SK-MEL-5 (cell line): ENCODE data around the gene SRA1. TPM values are rescaled to one million over a fixed set of nuclear protein-coding genes. Genes with fewer than 3 reads are reported as not detected.

Experiments
- DNase-seq: peaks from one replicate; pipeline ENCODE4 v3.0.0-alpha.2; 2016; ENCODE audit warnings: low read depth, low spot score
- in situ Hi-C: cut with HindIII; loops from 2 replicates; pipeline ENCODE4 v1.10.0; 2016; ENCODE audit warnings: low sequenced_read_pairs, high pct_unique_total_duplicates, low pct_unique_long_range_greater_than_20kb
- total RNA-seq: library from RNA; depleted of rRNA; stranded (reverse); fragments of >200 nt; shearing (Covaris generic); gene quantifications from 2 replicates; pipeline ENCODE4 v1.2.3, GENCODE V29; 2014

The SRA1 gene
- total RNA-seq, 1 experiment from 2014 or later: 32.2 TPM

GRCh38 chr5:140558542-140558941 is 1.3 kb upstream of the SRA1 start:
- DNase-seq: no peak
- in situ Hi-C loops: no loop called here

- in situ Hi-C loops: no loop called here
Measured at GRCh38 chr5:140557965-140558364, 692 bp upstream of the SRA1 start.

GRCh38 chr5:140556438-140556837 is 835 bp downstream of the SRA1 start:
- no peak for DNase-seq
- in situ Hi-C loops: no loop called here

More at GRCh38 chr5:140557965-140558364, 692 bp upstream of the SRA1 start:
- no peak for DNase-seq

- in situ Hi-C loops: no loop called here
- no peak for DNase-seq
Measured at GRCh38 chr5:140555747-140556312, 1.4 kb downstream of the SRA1 start.

- DNase-seq: no peak
- in situ Hi-C loops: no loop called here
Measured at GRCh38 chr5:140554454-140554853, 2.8 kb downstream of the SRA1 start.

GRCh38 chr5:140553657-140554056 is 3.6 kb downstream of the SRA1 start:
- in situ Hi-C loops: no loop called here
- no peak for DNase-seq

GRCh38 chr5:140551872-140552271 is 5.4 kb downstream of the SRA1 start:
- no peak for DNase-seq

GRCh38 chr5:140550147-140551079 is 6.9 kb downstream of the SRA1 start:
- in situ Hi-C loops: no loop called here
- no peak for DNase-seq

More at GRCh38 chr5:140551872-140552271, 5.4 kb downstream of the SRA1 start:
- in situ Hi-C loops: no loop called here

GRCh38 chr5:140549237-140550144 is 7.8 kb downstream of the SRA1 start:
- in situ Hi-C loops: no loop called here
- no peak for DNase-seq

- in situ Hi-C loops: no loop called here
- DNase-seq: no peak
Measured at GRCh38 chr5:140548791-140549190, 8.5 kb downstream of the SRA1 start.

- DNase-seq: no peak
- in situ Hi-C loops: no loop called here
Measured at GRCh38 chr5:140548300-140548688, 9.0 kb downstream of the SRA1 start.

- in situ Hi-C loops: no loop called here
- DNase-seq: peak; percentile 93
Measured at GRCh38 chr5:140547508-140548299, 9.6 kb downstream of the SRA1 start, which contains the start of gene EIF4EBP3. Gene EIF4EBP3, plus strand, starts transcription at chr5:140547662. Its CDS starts 76 bp downstream, at chr5:140547738.

GRCh38 chr5:140546851-140547507 is 10.3 kb downstream of the SRA1 start:
- in situ Hi-C loops: no loop called here
- no peak for DNase-seq

GRCh38 chr5:140545606-140546005 is 11.7 kb downstream of the SRA1 start:
- DNase-seq: no peak
- in situ Hi-C loops: no loop called here

- in situ Hi-C loops: no loop called here
- no peak for DNase-seq
Measured at GRCh38 chr5:140544986-140545385, 12.3 kb downstream of the SRA1 start.

GRCh38 chr5:140542972-140543371 is 14.3 kb downstream of the SRA1 start:
- in situ Hi-C loops: no loop called here
- DNase-seq: no peak

- in situ Hi-C loops: no loop called here
- DNase-seq: no peak
Measured at GRCh38 chr5:140540227-140540626, 17.0 kb downstream of the SRA1 start.
